Kidney epithelial cell (primary cell): ENCODE measurements around the gene PCAT6. TPM values are rescaled to one million over a fixed set of nuclear protein-coding genes. Genes with fewer than 3 reads are reported as not detected.

Experiments
- DNase-seq: peaks from one replicate; pipeline ENCODE4 v3.0.0-alpha.2; 2010; ENCODE audit warnings: low read depth
- H3K27me3 ChIP-seq: 2 replicates; pipeline ENCODE4 v1.6.0; 2011; ENCODE audit warnings: low read length; ENCODE audit not compliant: control insufficient read depth, insufficient read depth
- H3K36me3 ChIP-seq: 2 replicates; pipeline ENCODE4 v1.5.1; 2011; ENCODE audit warnings: low read length; ENCODE audit not compliant: control insufficient read depth, insufficient read depth
- H3K4me3 ChIP-seq: 2 replicates; pipeline ENCODE4 v1.5.1; 2011; ENCODE audit warnings: low read depth, mild to moderate bottlenecking, control low read depth, low read length
- CTCF ChIP-seq: IDR thresholded peaks from 2 replicates; pipeline ENCODE4 v1.5.1; 2011; ENCODE audit warnings: mild to moderate bottlenecking, moderate library complexity, low read length, control low read depth, inconsistent platforms; ENCODE audit not compliant: insufficient read depth, poor library complexity, severe bottlenecking
- total RNA-seq: library from RNA; depleted of rRNA; stranded (reverse); fragments of >200 nt; gene quantifications from 2 replicates; pipeline ENCODE4 v1.2.3, GENCODE V29; 2015

PCAT6 gene
- total RNA-seq, 1 donor from 2014 or later: not detected

DNA sequence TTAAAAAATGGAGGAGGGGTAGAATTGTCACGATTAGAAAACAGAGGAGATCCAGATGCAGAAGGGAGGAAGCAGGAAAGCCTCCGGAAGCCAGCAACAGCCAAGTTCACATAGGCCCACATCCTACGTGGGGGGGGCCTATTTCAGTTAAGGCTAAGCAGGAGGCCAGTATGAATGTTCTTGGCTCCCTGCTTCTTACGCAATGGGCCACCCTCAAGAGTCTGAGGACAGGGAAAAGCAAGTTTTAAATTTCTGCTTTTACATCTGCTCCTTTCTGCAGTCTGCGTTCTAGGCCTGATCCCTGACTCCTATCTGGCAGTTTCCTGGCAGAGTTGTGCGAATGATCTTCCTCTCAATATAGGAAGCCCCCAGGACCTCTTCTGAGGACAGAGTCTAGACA, 47.6 kb downstream of the PCAT6 start:
- no peaks in the 10 kb centered on the region for H3K36me3 ChIP-seq
- no peak for DNase-seq
- H3K27me3 ChIP-seq: no peaks in the 10 kb centered on the region
- no peak for TF ChIP-seq CTCF
- H3K4me3 ChIP-seq: no peak overlapping the region

- no peaks in the 10 kb centered on the region for H3K27me3 ChIP-seq
- no peak for TF ChIP-seq CTCF
- H3K4me3 ChIP-seq: no peak overlapping the region
- DNase-seq: no peak
- H3K36me3 ChIP-seq: no peaks in the 10 kb centered on the region
Observed at GRCh38 chr1:202858789-202859414, 48.1 kb downstream of the PCAT6 start.

- no peak for TF ChIP-seq CTCF
- no peak for DNase-seq
Observed at GRCh38 chr1:202860744-202861419, 50.1 kb downstream of the PCAT6 start.

More at GRCh38 chr1:202860744-202861419, 50.1 kb downstream of the PCAT6 start:
- peak overlapping the region; percentile 69 for H3K4me3 ChIP-seq
- H3K36me3 ChIP-seq: no peaks in the 10 kb centered on the region
- no peaks in the 10 kb centered on the region for H3K27me3 ChIP-seq

Other genes with a start within 250 kb of the PCAT6 start
- under 0.01 and 0.04 TPM in 2 replicates for gene SYT2, start 100.5 kb upstream of the PCAT6 start, total RNA-seq
- gene KDM5B, start 2.5 kb upstream of the PCAT6 start, total RNA-seq: 66.5 and 70.7 TPM in 2 replicates
- gene RABIF, start 78.2 kb downstream of the PCAT6 start, total RNA-seq: 7.0 and 11.5 TPM in 2 replicates
- 21.4 and 23.4 TPM in 2 replicates for gene KLHL12, start 116.3 kb downstream of the PCAT6 start, total RNA-seq
- 76.6 and 77.8 TPM in 2 replicates for gene ADIPOR1, start 147.4 kb downstream of the PCAT6 start, total RNA-seq
- gene CYB5R1, start 156.3 kb downstream of the PCAT6 start, total RNA-seq: 36.1 and 43.4 TPM in 2 replicates
- gene TMEM183A, start 196.4 kb downstream of the PCAT6 start, total RNA-seq: 81.9 and 83.2 TPM in 2 replicates
- gene PPFIA4, start 215.5 kb downstream of the PCAT6 start, total RNA-seq: 0.13 and 0.62 TPM in 2 replicates